Superior temporal gyrus (tissue), 1 donor: ENCODE results near the gene TNFSF13.

Source experiments
- DNase-seq: peaks from one replicate; pipeline ENCODE4 v3.0.0-alpha.2; 2016; ENCODE audit errors: extremely low spot score

Gene TNFSF13

DNA sequence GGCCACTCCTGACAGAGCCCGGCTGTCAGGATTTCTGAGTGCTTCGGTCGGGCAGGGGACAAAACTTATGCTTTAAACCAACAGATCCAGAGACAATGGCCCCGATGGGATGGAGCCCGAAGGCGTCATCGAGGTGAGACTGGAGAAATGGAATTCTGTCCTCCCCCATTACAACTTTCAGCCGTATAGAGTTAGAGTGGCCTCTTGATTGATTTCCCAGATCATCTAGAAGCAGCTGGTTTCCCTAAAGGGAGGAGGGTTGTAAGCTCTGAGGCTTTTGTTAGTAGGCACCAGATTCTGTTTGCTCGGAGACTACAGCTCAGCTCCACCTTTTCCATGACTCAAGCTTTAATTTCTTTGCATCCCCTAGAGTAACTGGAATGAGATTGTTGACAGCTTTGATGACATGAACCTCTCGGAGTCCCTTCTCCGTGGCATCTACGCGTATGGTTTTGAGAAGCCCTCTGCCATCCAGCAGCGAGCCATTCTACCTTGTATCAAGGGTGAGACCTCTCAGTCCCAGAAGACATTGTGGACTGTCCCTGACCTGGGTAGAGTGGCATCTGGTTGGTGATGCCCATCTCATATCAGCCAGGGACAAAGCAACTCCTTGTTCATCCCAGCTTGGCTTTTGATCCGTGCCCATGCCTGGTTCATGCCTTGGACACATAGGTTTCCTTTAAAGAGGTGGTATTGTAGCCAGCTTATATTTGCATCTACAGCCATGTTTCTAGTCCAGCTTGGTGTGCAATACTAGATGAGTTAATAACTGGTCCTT, 15.8 kb downstream of the TNFSF13 start:
- DNase-seq = no peak

DNA sequence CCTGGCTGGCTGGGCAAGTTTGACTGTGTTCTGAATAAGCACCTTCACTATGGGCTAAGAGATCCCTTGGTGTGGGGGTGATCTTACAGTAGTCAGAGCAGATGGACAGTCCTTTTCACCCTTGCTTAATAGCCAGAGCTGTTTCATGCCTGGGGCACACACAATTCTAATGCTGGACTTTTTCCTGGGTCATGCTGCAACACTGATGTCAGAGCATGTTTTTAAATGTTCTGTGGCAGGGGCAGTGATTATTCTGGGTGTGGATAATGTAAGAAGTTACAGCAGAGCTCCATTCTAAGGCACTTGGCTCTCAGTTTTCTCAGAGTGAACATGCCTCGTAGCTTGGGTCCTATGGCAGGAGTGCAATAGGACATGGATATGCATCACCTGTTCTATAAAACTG, 16.9 kb downstream of the TNFSF13 start:
- no peak for DNase-seq

GRCh38 chr17:7575959-7576358, 17.4 kb downstream of the TNFSF13 start:
- DNase-seq = no peak

GRCh38 chr17:7576432-7576937, 17.9 kb downstream of the TNFSF13 start:
- DNase-seq = no peak

DNA sequence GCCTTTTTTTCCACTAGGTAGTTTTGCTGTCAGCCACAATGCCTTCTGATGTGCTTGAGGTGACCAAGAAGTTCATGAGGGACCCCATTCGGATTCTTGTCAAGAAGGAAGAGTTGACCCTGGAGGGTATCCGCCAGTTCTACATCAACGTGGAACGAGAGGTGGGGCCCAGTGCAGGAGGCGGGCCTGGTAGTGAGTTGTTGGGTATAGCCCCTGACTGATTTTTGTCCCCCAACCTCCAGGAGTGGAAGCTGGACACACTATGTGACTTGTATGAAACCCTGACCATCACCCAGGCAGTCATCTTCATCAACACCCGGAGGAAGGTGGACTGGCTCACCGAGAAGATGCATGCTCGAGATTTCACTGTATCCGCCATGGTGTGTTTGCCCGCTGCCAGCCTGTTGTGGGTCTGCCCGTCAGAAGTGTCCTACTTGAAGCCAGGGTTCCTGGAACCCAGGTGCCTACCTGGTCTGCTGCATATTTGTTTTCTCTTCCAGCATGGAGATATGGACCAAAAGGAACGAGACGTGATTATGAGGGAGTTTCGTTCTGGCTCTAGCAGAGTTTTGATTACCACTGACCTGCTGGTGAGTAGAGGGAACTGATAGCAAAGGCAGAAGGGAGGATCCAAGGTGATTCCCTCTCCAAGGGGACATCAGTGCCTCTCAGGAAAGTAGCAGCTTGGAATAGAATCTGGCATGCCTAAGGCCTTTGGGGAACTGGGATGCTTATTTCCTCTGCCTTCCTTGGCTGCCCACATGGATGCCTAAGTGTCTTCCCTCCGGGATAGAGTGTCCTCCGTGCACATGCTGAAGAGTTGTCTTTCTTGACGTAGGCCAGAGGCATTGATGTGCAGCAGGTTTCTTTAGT, 19.0 kb downstream of the TNFSF13 start:
- DNase-seq = no peak

DNA sequence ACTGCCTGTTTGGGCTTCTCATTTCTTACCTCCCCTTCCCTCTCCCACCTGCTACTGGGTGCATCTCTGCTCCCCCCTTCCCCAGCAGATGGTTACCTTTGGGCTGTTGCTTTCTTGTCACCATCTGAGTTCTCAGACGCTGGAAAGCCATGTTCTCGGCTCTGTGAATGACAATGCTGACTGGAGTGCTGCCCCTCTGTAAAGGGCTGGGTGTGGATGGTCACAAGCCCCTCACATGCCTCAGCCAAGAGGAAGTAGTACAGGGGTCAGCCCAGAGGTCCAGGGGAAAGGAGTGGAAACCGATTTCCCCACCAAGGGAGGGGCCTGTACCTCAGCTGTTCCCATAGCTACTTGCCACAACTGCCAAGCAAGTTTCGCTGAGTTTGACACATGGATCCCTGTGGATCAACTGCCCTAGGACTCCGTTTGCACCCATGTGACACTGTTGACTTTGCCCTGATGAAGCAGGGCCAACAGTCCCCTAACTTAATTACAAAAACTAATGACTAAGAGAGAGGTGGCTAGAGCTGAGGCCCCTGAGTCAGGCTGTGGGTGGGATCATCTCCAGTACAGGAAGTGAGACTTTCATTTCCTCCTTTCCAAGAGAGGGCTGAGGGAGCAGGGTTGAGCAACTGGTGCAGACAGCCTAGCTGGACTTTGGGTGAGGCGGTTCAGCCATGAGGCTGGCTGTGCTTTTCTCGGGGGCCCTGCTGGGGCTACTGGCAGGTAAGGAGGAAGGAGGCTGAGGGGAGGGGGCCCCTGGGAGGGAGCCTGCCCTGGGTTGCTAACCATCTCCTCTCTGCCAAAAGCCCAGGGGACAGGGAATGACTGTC, 20.7 kb downstream of the TNFSF13 start, which contains the start of gene CD68:
CD68 (plus strand) TSS at position 638 of the 833 bp plus-strand sequence; CDS start at position 678, 40 bp downstream.
- peak; percentile 37 for DNase-seq

- DNase-seq = no peak
Observed at GRCh38 chr17:7579834-7580603, 21.5 kb downstream of the TNFSF13 start.

- DNase-seq = no peak
Observed at GRCh38 chr17:7580604-7581575, 22.3 kb downstream of the TNFSF13 start.

- no peak for DNase-seq
Observed at GRCh38 chr17:7582396-7583252, 24.1 kb downstream of the TNFSF13 start.

GRCh38 chr17:7583253-7584109, 24.9 kb downstream of the TNFSF13 start, which contains the start of gene MPDU1:
MPDU1 (plus strand) TSS chr17:7583852; CDS start chr17:7583863, 11 bp downstream.
- DNase-seq = peak; percentile 99

- no peak for DNase-seq
Observed at GRCh38 chr17:7586673-7587419, 28.3 kb downstream of the TNFSF13 start.

GRCh38 chr17:7587420-7588151, 29.0 kb downstream of the TNFSF13 start:
- DNase-seq = no peak

DNA sequence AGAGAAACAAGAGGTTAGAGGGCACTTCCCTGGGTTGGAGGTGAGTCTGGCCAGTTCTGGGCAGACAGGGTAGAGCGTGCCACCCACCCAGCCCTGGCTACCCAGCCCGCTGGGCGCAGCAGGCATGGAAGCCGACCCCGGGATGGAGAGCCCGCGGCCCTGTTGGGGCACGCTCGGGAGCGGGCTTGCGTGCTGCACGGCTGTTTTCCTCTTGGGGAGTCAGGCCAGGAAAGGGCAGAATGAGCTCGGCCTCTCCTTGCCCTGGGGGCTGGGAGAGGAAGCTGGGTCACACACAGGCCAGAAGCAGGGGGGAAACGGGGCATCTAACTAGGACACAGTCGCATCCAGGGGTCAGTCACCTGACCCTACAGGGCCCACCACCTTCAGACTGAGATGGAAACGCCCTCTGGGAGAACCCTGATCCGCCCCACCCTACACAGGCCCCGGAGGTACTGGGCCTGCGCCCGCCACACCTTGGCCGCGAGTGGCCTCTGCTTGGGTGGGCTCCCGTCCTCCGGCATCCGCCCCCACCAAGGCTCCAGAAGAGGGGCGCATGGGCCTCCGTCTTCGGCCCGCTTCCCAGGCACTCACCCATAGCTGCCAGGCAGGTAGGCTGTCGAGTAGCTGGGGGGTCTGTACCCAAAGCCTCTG, 30.1 kb downstream of the TNFSF13 start:
- DNase-seq = no peak

- peak; percentile 91 for DNase-seq
Observed at GRCh38 chr17:7589204-7589868, 30.8 kb downstream of the TNFSF13 start.
